Middle frontal gyrus (tissue), 1 donor: Measurements from ENCODE around the gene ANGPTL4.
A peak's percentile ranks its signal among the peaks of the same experiment; 100 is the strongest.
"Not testable (repeated sequence)": the region's sequence is repeated elsewhere in the genome, so short reads cannot be mapped to it uniquely, and the experiment has no call there.

Source experiments
- DNase-seq: peaks from one replicate; pipeline ENCODE4 v3.0.0-alpha.2; 2015; ENCODE audit warnings: low spot score; ENCODE audit errors: extremely low spot score

The ANGPTL4 gene

GRCh38 chr19:8361921-8362793 lies 1.8 kb upstream of the ANGPTL4 start:
- DNase-seq = peak; percentile 42

GRCh38 chr19:8366121-8366581 lies 2.2 kb downstream of the ANGPTL4 start:
- DNase-seq = no peak

GRCh38 chr19:8366961-8367326 lies 3.0 kb downstream of the ANGPTL4 start:
- no peak for DNase-seq

GRCh38 chr19:8367327-8368001 lies 3.5 kb downstream of the ANGPTL4 start:
- DNase-seq = no peak

- no peak for DNase-seq
These were observed 6.4 kb downstream of the ANGPTL4 start for GRCh38 chr19:8370176-8371010.

GRCh38 chr19:8371011-8371804 lies 7.3 kb downstream of the ANGPTL4 start:
- no peak for DNase-seq

GRCh38 chr19:8373867-8374813 lies 10.2 kb downstream of the ANGPTL4 start:
- DNase-seq = no peak

GRCh38 chr19:8375766-8376165 lies 11.8 kb downstream of the ANGPTL4 start:
- DNase-seq = not testable (repeated sequence)

GRCh38 chr19:8376373-8376974 lies 12.5 kb downstream of the ANGPTL4 start:
- DNase-seq = not testable (repeated sequence)

- DNase-seq = no peak
These were observed 13.6 kb downstream of the ANGPTL4 start for GRCh38 chr19:8377598-8377997.

- not testable (repeated sequence) for DNase-seq
These were observed 15.4 kb downstream of the ANGPTL4 start for GRCh38 chr19:8379156-8379891.

GRCh38 chr19:8384569-8384968 lies 20.6 kb downstream of the ANGPTL4 start:
- not testable (repeated sequence) for DNase-seq

- not testable (repeated sequence) for DNase-seq
These were observed 21.1 kb downstream of the ANGPTL4 start for GRCh38 chr19:8385103-8385502.

GRCh38 chr19:8385566-8385965 lies 21.6 kb downstream of the ANGPTL4 start:
- not testable (repeated sequence) for DNase-seq

- not testable (repeated sequence) for DNase-seq
These were observed 22.5 kb downstream of the ANGPTL4 start for GRCh38 chr19:8386419-8386818.

GRCh38 chr19:8386990-8387389 lies 23.0 kb downstream of the ANGPTL4 start:
- no peak for DNase-seq

GRCh38 chr19:8387688-8388611 lies 24.0 kb downstream of the ANGPTL4 start:
- no peak for DNase-seq

GRCh38 chr19:8388612-8388958 lies 24.6 kb downstream of the ANGPTL4 start:
- DNase-seq = no peak
